Measurements from ENCODE around the gene CCNE1. TPM values are rescaled to one million over a fixed set of nuclear protein-coding genes. Genes with fewer than 3 reads are reported as not detected.

Gene CCNE1
- total and polyA plus RNA-seq, 9 of the 15 experiments (the other 6 are each of a cell fraction or from before 2014, with no cell fraction given): 6.2 to 41.0 (median 31.6) TPM

GRCh38 chr19:29812080-29812880 is 489 bp downstream of the CCNE1 start (continued):
- TF ChIP-seq ZNF609 (CRISPR knock-in tag; IDR thresholded peaks at IDR 0.05; ENCODE audit: borderline replicate concordance): no peak
- no peak for TF ChIP-seq ZNF764 (CRISPR knock-in tag; IDR thresholded peaks at IDR 0.05; ENCODE audit: low read depth)
- no peak for TF ChIP-seq MITF (IDR thresholded peaks at IDR 0.05)
- no peak for TF ChIP-seq ZNF395 (CRISPR knock-in tag; IDR thresholded peaks at IDR 0.05)
- no peak for TF ChIP-seq ZNF311 (CRISPR knock-in tag; IDR thresholded peaks at IDR 0.05)
- TF ChIP-seq CC2D1A (IDR thresholded peaks at IDR 0.05): no peak
- no peak for TF ChIP-seq POLR2B (IDR thresholded peaks at IDR 0.05; ENCODE audit: low read depth, partially characterized antibody)
- TF ChIP-seq ADNP (tag; IDR thresholded peaks at IDR 0.05): no peak
- TF ChIP-seq ZNF699 (CRISPR knock-in tag; IDR thresholded peaks at IDR 0.05; ENCODE audit: insufficient replicate concordance): no peak
- TF ChIP-seq NFRKB (IDR thresholded peaks at IDR 0.05; ENCODE audit: low read depth): no peak
- TF ChIP-seq RBFOX2 (IDR thresholded peaks at IDR 0.05; ENCODE audit: low read depth, low read length): peak; percentile 62
- TF ChIP-seq ZBTB7A (IDR thresholded peaks at IDR 0.05; ENCODE audit: borderline replicate concordance, control insufficient read depth, low read depth, low read length): peak; percentile 26; the same call in 1 of the 2 replicates
- no peak for TF ChIP-seq ZSCAN32 (CRISPR knock-in tag; IDR thresholded peaks at IDR 0.05)
- no peak for TF ChIP-seq ZKSCAN1 (IDR thresholded peaks at IDR 0.05; ENCODE audit: low read depth, low read length)
- TF ChIP-seq ZFX (CRISPR knock-in tag; IDR thresholded peaks at IDR 0.05): peak; percentile 40; the same call in 1 of the 2 replicates
- TF ChIP-seq TCF3 (CRISPR knock-in tag; IDR thresholded peaks at IDR 0.05): no peak
- TF ChIP-seq BMI1 (IDR thresholded peaks at IDR 0.05; ENCODE audit: low read length): no peak
- TF ChIP-seq DDX20 (tag; IDR thresholded peaks at IDR 0.05; ENCODE audit: low read depth): no peak
